Measurements from ENCODE around the gene DCHS1. TPM values are rescaled to one million over a fixed set of nuclear protein-coding genes. Genes with fewer than 3 reads are reported as not detected.

DCHS1 gene
- total RNA-seq, 6 experiments from 2014 or later, result 1.8 to 9.2 (median 4.1) TPM

DNA sequence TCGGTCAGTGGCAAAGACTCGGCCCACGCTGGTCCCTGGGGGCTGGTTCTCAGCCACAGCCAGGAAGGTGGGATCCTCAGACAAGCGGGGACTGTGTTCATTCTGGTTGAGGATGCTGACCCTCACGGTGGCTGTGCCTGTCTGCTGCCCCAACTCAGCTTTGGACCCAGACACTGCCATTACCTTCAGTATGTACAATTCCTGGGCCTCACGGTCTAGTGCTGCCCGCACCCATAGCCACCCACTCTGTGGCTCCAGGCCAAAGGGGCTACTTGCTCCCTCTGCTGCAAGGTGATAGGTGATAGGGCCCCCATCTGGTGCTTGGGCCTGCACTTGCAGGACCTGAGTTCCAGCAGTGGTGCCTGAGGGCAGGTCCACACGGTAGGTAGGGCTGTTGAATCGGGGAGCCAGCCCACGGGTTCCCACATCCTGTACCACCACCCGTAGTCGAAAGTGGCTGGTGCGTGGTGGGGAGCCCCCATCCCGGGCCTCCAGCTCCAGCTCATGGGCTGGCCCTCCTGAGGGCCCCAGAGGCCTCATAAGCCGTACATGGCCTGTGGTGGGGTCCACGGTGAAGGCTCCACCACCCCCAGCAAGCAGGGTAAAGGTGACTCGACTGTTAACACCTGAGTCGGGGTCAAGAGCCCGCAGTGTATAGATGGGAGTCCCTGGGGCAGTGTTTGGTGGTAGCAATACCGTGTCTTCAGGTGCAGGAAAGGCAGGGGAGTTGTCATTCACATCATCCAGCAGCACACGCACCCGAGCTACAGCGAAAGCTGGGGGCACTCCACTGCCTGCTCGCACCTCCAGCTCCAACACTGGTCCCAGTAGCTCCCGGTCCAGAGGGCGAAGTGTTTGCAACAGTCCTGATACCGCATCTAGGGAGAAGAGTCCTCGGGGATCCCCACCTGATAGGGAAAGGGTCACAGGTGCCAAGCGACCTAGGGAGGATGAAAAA is 23.2 kb downstream of the DCHS1 start:
- TF ChIP-seq, protein P1, sequence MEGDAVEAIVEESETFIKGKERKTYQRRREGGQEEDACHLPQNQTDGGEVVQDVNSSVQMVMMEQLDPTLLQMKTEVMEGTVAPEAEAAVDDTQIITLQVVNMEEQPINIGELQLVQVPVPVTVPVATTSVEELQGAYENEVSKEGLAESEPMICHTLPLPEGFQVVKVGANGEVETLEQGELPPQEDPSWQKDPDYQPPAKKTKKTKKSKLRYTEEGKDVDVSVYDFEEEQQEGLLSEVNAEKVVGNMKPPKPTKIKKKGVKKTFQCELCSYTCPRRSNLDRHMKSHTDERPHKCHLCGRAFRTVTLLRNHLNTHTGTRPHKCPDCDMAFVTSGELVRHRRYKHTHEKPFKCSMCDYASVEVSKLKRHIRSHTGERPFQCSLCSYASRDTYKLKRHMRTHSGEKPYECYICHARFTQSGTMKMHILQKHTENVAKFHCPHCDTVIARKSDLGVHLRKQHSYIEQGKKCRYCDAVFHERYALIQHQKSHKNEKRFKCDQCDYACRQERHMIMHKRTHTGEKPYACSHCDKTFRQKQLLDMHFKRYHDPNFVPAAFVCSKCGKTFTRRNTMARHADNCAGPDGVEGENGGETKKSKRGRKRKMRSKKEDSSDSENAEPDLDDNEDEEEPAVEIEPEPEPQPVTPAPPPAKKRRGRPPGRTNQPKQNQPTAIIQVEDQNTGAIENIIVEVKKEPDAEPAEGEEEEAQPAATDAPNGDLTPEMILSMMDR (IDR thresholded peaks at IDR 0.05), result no peak
- TF ChIP-seq POLR2A (IDR thresholded peaks at IDR 0.05), result no peak
- ATAC-seq, result no peak
- Histone ChIP-seq H3K27me3 (no peaks in the 10 kb centered on the region), H3K4me1 (peaks cover 0 to 20% (median 8%) of the 10 kb centered on the region in 4 donors), H3K9me3 (no peaks in the 10 kb centered on the region), H3K4me3 (no peak overlapping the region), H3K27ac (no peak overlapping the region), H3K36me3 (no peaks in the 10 kb centered on the region)
- no peak for DNase-seq
- 81% methylated on average over 7 of the region's 29 CpGs for WGBS (ENCODE audit: insufficient coverage, low coverage, low lambda C conversion rate, missing lambda C conversion rate)
- intact Hi-C loops (cut with DNase I), result no loop called here

DNA sequence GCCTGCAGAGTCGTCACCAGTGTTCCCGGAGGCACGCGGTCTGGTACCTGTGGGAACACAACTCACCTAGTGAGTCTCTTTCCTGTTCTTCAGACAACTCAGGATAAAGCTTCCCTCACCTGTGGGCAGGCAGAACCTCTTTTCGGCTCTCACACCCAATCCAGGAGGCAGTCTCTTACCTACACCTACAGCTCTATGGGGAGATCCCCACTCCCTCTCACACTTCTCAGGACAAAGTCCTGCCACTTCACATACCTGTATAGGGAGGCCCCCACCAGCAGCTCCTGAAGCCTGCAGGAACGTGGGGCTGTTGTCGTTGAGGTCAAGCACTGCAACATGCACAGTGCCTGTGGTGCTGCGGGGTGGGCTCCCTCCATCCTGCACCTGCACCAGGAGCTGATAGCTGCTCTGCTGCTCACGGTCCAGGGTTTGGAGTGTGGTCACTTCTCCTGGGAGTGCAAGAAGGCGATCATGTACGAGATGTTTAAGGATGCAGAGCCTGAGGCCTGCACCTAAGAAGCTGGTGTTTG is 24.2 kb downstream of the DCHS1 start:
- ATAC-seq, result no peak
- intact Hi-C loops (cut with DNase I), result no loop called here
- 80% methylated on average over 5 of the region's 11 CpGs for WGBS (ENCODE audit: insufficient coverage, low coverage, low lambda C conversion rate, missing lambda C conversion rate)
- H3K9me3 ChIP-seq, result no peaks in the 10 kb centered on the region
- H3K27ac ChIP-seq, result no peak overlapping the region
- TF ChIP-seq POLR2A (IDR thresholded peaks at IDR 0.05), result no peak
- TF ChIP-seq, protein P1 (IDR thresholded peaks at IDR 0.05), result no peak
- no peaks in the 10 kb centered on the region for H3K27me3 ChIP-seq
- DNase-seq, result no peak
- H3K4me3 ChIP-seq, result no peak overlapping the region
- H3K4me1 ChIP-seq, result peaks cover 0 to 17% (median 6%) of the 10 kb centered on the region in 4 donors
- no peaks in the 10 kb centered on the region for H3K36me3 ChIP-seq

DNA sequence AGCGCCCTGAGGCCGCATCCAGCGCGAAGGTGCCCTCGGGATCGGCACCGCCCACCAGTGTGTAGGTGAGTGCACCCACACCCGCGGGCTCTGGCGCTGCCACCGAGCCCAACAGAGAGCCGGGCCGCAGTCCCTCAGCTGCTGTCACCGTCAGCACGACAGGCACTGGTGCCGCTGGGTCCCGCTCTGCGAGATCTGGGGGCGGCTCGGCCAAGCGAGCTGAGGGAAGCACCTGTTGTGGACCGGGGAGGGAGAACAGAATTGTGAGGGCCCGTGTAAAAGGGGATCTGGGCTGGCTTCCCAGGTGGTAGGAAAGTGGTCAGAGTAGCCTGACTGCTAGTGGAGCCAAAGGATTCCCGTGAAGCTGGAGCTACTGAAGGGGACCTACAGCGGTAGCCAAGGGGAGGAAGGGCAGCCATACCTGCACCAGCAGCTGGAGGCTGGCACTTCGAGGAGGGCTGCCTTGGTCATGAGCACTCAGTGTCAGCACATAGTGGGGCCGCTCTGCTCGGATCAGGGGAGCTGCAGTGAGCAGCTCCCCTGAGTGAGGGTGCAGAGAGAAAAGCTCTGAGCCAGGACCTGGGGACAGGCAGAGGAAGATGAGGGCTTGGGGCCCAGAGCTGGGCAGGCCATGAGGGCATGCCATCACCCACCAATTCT is 24.8 kb downstream of the DCHS1 start:
- Histone ChIP-seq H3K27me3 (no peaks in the 10 kb centered on the region), H3K27ac (no peak overlapping the region), H3K36me3 (no peaks in the 10 kb centered on the region), H3K4me1 (peaks cover 0 to 17% (median 6%) of the 10 kb centered on the region in 4 donors), H3K4me3 (peak overlapping the region in 1 of 3 donors; percentile 38), H3K9me3 (no peaks in the 10 kb centered on the region)
- WGBS (ENCODE audit: insufficient coverage, low coverage, low lambda C conversion rate, missing lambda C conversion rate), result 53% methylated on average over 4 of the region's 28 CpGs
- TF ChIP-seq POLR2A (IDR thresholded peaks at IDR 0.05), result no peak
- TF ChIP-seq, protein P1 (IDR thresholded peaks at IDR 0.05), result no peak
- no peak for DNase-seq
- intact Hi-C loops (cut with DNase I), result no loop called here
- ATAC-seq, result no peak

DNA sequence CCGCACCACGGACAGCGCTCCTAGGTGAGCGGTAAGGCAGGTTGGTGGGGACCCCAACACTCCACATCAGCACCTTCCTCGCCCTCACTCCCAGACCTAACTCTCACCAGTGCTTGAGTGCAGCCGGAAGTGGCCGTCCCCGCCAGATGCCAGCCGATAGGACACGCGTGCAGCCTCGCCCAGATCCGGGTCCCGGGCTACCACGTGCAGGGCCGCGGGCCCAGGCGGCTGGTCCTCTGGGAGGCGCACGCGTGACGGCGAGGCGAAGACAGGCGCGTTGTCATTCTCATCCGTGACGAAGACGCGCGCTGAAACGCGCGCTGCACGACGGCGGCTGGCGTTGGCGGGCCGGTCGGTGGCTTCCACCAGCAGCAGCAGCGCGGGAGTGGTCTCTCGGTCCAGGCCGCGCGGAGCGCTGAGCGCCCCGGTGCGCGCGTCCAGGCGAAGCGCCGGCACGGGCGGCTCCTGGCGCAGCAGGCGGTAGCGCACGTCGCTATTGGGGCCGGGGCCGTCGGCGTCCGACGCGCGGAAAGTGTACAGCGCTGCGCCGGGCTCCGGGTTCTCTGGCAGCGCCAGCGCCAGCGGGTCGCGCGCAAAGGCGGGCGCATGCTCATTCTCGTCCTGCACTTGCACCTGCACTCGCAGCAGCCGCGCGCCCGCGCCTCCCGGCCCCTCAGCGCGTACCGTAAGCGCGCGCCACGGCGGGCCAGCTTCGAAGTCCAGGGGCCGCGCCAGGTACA is 25.5 kb downstream of the DCHS1 start:
- WGBS (ENCODE audit: insufficient coverage, low coverage, low lambda C conversion rate, missing lambda C conversion rate), result 60% methylated on average over 5 of the region's 102 CpGs
- Histone ChIP-seq H3K27me3 (no peaks in the 10 kb centered on the region), H3K36me3 (no peaks in the 10 kb centered on the region)

More for the DNA sequence above, 25.5 kb downstream of the DCHS1 start:
- no peak overlapping the region for H3K27ac ChIP-seq
- peaks cover 0 to 11% (median 3%) of the 10 kb centered on the region in 4 donors for H3K4me1 ChIP-seq
- TF ChIP-seq POLR2A (IDR thresholded peaks at IDR 0.05), result no peak
- TF ChIP-seq, protein P1 (IDR thresholded peaks at IDR 0.05), result no peak
- no peaks in the 10 kb centered on the region for H3K9me3 ChIP-seq
- intact Hi-C loops (cut with DNase I), result no loop called here
- peak overlapping the region in 1 of 3 donors; percentile 38 for H3K4me3 ChIP-seq
- DNase-seq, result no peak
- no peak for ATAC-seq
